ENCODE measurements around the gene PRR19.

PRR19 gene

GRCh38 chr19:42289556-42290041, 12.3 kb upstream of the PRR19 start:
- TF ChIP-seq, protein P1, sequence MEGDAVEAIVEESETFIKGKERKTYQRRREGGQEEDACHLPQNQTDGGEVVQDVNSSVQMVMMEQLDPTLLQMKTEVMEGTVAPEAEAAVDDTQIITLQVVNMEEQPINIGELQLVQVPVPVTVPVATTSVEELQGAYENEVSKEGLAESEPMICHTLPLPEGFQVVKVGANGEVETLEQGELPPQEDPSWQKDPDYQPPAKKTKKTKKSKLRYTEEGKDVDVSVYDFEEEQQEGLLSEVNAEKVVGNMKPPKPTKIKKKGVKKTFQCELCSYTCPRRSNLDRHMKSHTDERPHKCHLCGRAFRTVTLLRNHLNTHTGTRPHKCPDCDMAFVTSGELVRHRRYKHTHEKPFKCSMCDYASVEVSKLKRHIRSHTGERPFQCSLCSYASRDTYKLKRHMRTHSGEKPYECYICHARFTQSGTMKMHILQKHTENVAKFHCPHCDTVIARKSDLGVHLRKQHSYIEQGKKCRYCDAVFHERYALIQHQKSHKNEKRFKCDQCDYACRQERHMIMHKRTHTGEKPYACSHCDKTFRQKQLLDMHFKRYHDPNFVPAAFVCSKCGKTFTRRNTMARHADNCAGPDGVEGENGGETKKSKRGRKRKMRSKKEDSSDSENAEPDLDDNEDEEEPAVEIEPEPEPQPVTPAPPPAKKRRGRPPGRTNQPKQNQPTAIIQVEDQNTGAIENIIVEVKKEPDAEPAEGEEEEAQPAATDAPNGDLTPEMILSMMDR (conservative IDR thresholded peaks at IDR 0.05; ENCODE audit: low read depth, low read length), result no peak
- H3K4me3 ChIP-seq (ENCODE audit: low read length), result no peak overlapping the region
- DNase-seq (ENCODE audit: low read depth), result no peak

GRCh38 chr19:42290136-42290522, 11.8 kb upstream of the PRR19 start:
- no peak overlapping the region for H3K4me3 ChIP-seq (ENCODE audit: low read length)
- DNase-seq (ENCODE audit: low read depth), result no peak
- TF ChIP-seq, protein P1 (conservative IDR thresholded peaks at IDR 0.05; ENCODE audit: low read depth, low read length), result no peak

DNA sequence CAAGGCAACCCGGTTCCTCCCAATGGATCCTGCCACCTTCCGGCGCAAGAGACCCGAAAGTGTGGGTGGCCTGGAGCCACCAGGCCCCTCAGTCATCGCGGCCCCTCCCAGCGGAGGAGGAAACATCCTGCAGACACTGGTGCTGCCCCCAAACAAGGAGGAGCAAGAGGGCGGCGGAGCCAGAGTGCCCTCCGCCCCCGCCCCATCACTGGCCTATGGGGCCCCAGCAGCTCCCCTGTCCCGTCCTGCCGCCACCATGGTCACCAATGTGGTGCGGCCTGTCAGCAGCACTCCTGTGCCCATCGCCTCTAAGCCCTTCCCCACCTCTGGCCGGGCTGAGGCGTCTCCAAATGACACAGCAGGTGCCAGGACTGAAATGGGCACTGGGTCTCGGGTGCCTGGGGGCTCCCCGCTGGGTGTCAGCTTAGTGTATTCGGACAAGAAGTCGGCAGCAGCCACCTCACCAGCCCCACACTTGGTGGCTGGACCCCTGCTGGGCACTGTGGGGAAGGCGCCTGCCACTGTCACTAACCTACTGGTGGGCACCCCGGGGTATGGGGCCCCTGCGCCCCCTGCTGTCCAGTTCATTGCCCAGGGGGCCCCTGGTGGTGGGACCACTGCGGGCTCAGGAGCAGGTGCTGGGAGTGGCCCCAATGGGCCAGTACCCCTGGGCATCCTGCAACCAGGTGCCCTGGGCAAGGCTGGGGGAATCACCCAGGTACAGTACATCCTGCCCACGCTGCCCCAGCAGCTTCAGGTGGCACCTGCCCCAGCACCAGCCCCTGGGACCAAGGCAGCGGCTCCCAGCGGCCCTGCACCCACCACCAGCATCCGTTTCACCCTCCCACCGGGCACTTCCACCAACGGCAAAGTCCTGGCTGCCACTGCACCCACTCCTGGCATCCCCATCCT, 11.2 kb upstream of the PRR19 start:
- no peak for DNase-seq (ENCODE audit: low read depth)
- TF ChIP-seq, protein P1 (conservative IDR thresholded peaks at IDR 0.05; ENCODE audit: low read depth, low read length), result peak; percentile 68
- H3K4me3 ChIP-seq (ENCODE audit: low read length), result no peak overlapping the region

GRCh38 chr19:42291435-42291810, 10.5 kb upstream of the PRR19 start:
- no peak for DNase-seq (ENCODE audit: low read depth)
- H3K4me3 ChIP-seq (ENCODE audit: low read length), result no peak overlapping the region
- TF ChIP-seq, protein P1 (conservative IDR thresholded peaks at IDR 0.05; ENCODE audit: low read depth, low read length), result no peak

- TF ChIP-seq, protein P1 (conservative IDR thresholded peaks at IDR 0.05; ENCODE audit: low read depth, low read length), result no peak
- no peak for DNase-seq (ENCODE audit: low read depth)
- H3K4me3 ChIP-seq (ENCODE audit: low read length), result no peak overlapping the region
These were observed 9.6 kb upstream of the PRR19 start for GRCh38 chr19:42292042-42292960.

- no peak for DNase-seq (ENCODE audit: low read depth)
- H3K4me3 ChIP-seq (ENCODE audit: low read length), result no peak overlapping the region
- TF ChIP-seq, protein P1 (conservative IDR thresholded peaks at IDR 0.05; ENCODE audit: low read depth, low read length), result no peak
These were observed 9.0 kb upstream of the PRR19 start for GRCh38 chr19:42292963-42293362.

Measured in retinal pigment epithelial cell (primary cell).